Heart left ventricle (tissue), 16 donors: ENCODE results near the gene AOC1. TPM values are rescaled to one million over a fixed set of nuclear protein-coding genes. Genes with fewer than 3 reads are reported as not detected.

Experiments used
- ATAC-seq, 4 donors: fragments of 200-7000 bp; cut with Tn5 transposase; one replicate each; pipeline ENCODE4 v1.9.1; 2020 to 2022; ENCODE audit warnings: moderate library complexity in 4 of 4, mild to moderate bottlenecking in 3 of 4, moderate number of reproducible peaks in 1 of 4
- DNase-seq, 5 donors: peaks; one replicate each; pipeline ENCODE4 v3.0.0-alpha.2; 2020
- H3K27ac ChIP-seq, 12 donors: fragments of 200-600 bp; sonication (generic) in 4 of 12; one replicate each; pipeline versions ENCODE4 v1.5.0 to v1.8.0; 2016 to 2022; ENCODE audit warnings: mild to moderate bottlenecking in 2 of 12
- H3K27me3 ChIP-seq, 9 donors: fragments of 200-600 bp; sonication (generic) in 2 of 9; one replicate each; pipeline versions ENCODE4 v1.5.1 to v1.8.0; 2016 to 2022; ENCODE audit warnings: mild to moderate bottlenecking in 3 of 9
- H3K36me3 ChIP-seq, 9 donors: fragments of 200-600 bp; sonication (generic) in 2 of 9; one replicate each; pipeline versions ENCODE4 v1.5.0 to v1.8.0; 2018 to 2022; ENCODE audit warnings: mild to moderate bottlenecking in 2 of 9
- H3K4me1 ChIP-seq, 12 donors: fragments of 200-600 bp; sonication (generic) in 4 of 12; one replicate each; pipeline versions ENCODE4 v1.5.0 to v1.8.0; 2016 to 2022; ENCODE audit warnings: mild to moderate bottlenecking in 3 of 12
- H3K4me3 ChIP-seq, 12 donors: fragments of 200-600 bp; sonication (generic) in 4 of 12; one replicate each; pipeline versions ENCODE4 v1.5.0 to v1.8.0; 2017 to 2022; ENCODE audit warnings: mild to moderate bottlenecking in 9 of 12, moderate library complexity in 4 of 12
- H3K9me3 ChIP-seq, 12 donors: fragments of 200-600 bp; sonication (generic) in 4 of 12; one replicate each; pipeline versions ENCODE4 v1.5.0 to v1.8.0; 2016 to 2022; ENCODE audit warnings: mild to moderate bottlenecking in 1 of 12
- CTCF ChIP-seq, 12 donors: fragments of 200-600 bp; sonication (generic) in 4 of 12; IDR thresholded peaks; one replicate each; pipeline versions ENCODE4 v1.5.0 to v1.8.0; 2018 to 2022; ENCODE audit warnings: antibody characterized with exemption in 12 of 12, mild to moderate bottlenecking in 5 of 12
- POLR2A ChIP-seq, 2 donors: fragments of 450-650 bp; IDR thresholded peaks; one replicate each; pipeline ENCODE4 v1.6.1; 2017; ENCODE audit warnings: antibody characterized with exemption in 2 of 2, mild to moderate bottlenecking in 2 of 2, moderate library complexity in 2 of 2
- WGBS, 4 donors: extraction: QIAGEN DNeasy Blood & Tissue Kit in 2 of 4; methylation state at CpG; one replicate each; pipeline versions ENCODE4 v1.1.5 to v1.1.7; 2013 to 2018; 5-methylcytosine and 5-hydroxymethylcytosine counted together
- intact Hi-C, 10 donors: fragments of 100-400 bp; cut with DNase I; formaldehyde crosslinking; loops; one replicate each; pipeline versions ENCODE4 v1.11.1 to v1.14.2; 2022
- polyA plus RNA-seq, 2 donors: library from polyadenylated mRNA; stranded (reverse); fragments of 200-250 nt; gene quantifications; one replicate each; pipeline ENCODE4 v1.2.3, GENCODE V29; 2013
- total RNA-seq, 9 donors: library from RNA; depleted of rRNA in 2 of 9; stranded (reverse); fragments of >200 nt in 2 of 9; fragmentation: NEBNext Ultra II Directional in 3 of 9; extraction: Animal tissue kit (Norgen Biotek cat#: 25700) in 3 of 9; gene quantifications; one replicate each; pipeline versions ENCODE4 v1.1.0 to v1.2.4, GENCODE V29; 2016 to 2023
- donor health status: ischemic (EF 13 %, LVEDD 7.1; RV severe dilation, severe dysfunction).
- donor health status: healthy with polysubstance abuse.
- donor health status: DM: no; HTN: yes; CAD: no.
- donor health status: DM: no; HTN: no; CAD: no.
- donor health status: ischemic (EF 25% LVEDD 6.9; RV normal size, moderate dysfunction).
- donor health status: ischemic (EF 25% LVEDD 5.7; RV mildly dilated, moderate dysfunction).
- donor health status: healthy.
- donor health status: DM: yes; HTN: yes; CAD: no.
- donor health status: ischemic (EF 35%, LVEDD 5.7; RV mildly dilated, moderate dysfunction).
- donor health status: nonischemic (EF 11% LVEDD 7.7; RV severe dilation, severe dysfunction).
- donor health status: DM: yes; HTN: yes; CAD: no.
- donor health status: PGD.
- donor health status: ischemic (EF 29% LVEDD 5.4; RV normal size, mild dysfunction).
- donor health status: nonischemic (EF 23%, LVEDD 6.1; RV moderate dilation, normal function).

Gene AOC1
- total and polyA plus RNA-seq, 11 donors: 0.06 to 0.94 (median 0.68) TPM; not detected in 5

GRCh38 chr7:150890853-150891584 is 38.7 kb downstream of the AOC1 start:
- 82 to 85% (median 84%) methylated on average over 2 of the region's 2 CpGs for WGBS, 4 donors
- ATAC-seq (no peak), DNase-seq (no peak)
- H3K27ac ChIP-seq: no peak overlapping the region
- intact Hi-C loops: loop anchor here in 3 of 10 donors (10.0 kb wide), 2 partner anchors 224 to 284 kb away; no protein-coding TSS in a partner anchor
- no peak overlapping the region for H3K4me3 ChIP-seq
- peaks cover 0 to 21% (median 3%) of the 10 kb centered on the region in 12 donors for H3K9me3 ChIP-seq
- no peaks in the 10 kb centered on the region for H3K36me3 ChIP-seq
- no peak for TF ChIP-seq CTCF (IDR thresholded peaks at IDR 0.05)
- TF ChIP-seq POLR2A (IDR thresholded peaks at IDR 0.05): no peak
- no peaks in the 10 kb centered on the region for H3K4me1 ChIP-seq
- peaks cover 0 to 2% (median 0%) of the 10 kb centered on the region in 9 donors for H3K27me3 ChIP-seq

GRCh38 chr7:150891740-150892139 is 39.4 kb downstream of the AOC1 start:
- WGBS, 4 donors: 81 to 90% (median 88%) methylated on average over 5 of the region's 5 CpGs
- DNase-seq: no peak
- H3K27me3 ChIP-seq: peaks cover 0 to 10% (median 0%) of the 10 kb centered on the region in 9 donors
- no peaks in the 10 kb centered on the region for H3K36me3 ChIP-seq
- H3K9me3 ChIP-seq: peaks cover 0 to 18% (median 3%) of the 10 kb centered on the region in 12 donors
- ATAC-seq: no peak
- intact Hi-C loops: loop anchor here in 3 of 10 donors (10.0 kb wide), 2 partner anchors 223 to 283 kb away; no protein-coding TSS in a partner anchor
- no peaks in the 10 kb centered on the region for H3K4me1 ChIP-seq
- no peak overlapping the region for H3K4me3 ChIP-seq
- TF ChIP-seq POLR2A (IDR thresholded peaks at IDR 0.05) (no peak), CTCF (IDR thresholded peaks at IDR 0.05) (no peak)
- no peak overlapping the region for H3K27ac ChIP-seq

- Histone ChIP-seq H3K4me1 (peaks cover 0 to 8% (median 0%) of the 10 kb centered on the region in 12 donors), H3K36me3 (no peaks in the 10 kb centered on the region), H3K4me3 (no peak overlapping the region), H3K9me3 (peaks cover 0 to 14% (median 3%) of the 10 kb centered on the region in 12 donors), H3K27me3 (peaks cover 0 to 35% (median 4%) of the 10 kb centered on the region in 9 donors), H3K27ac (no peak overlapping the region)
- DNase-seq: no peak
- 66 to 83% (median 75%) methylated on average over 2 of the region's 2 CpGs for WGBS, 4 donors
- intact Hi-C loops: loop anchor here in 5 of 10 donors (5.0 to 10.0 kb wide), 3 partner anchors 216 to 279 kb away; no protein-coding TSS in a partner anchor
- TF ChIP-seq CTCF (IDR thresholded peaks at IDR 0.05) (no peak), POLR2A (IDR thresholded peaks at IDR 0.05) (no peak)
- no peak for ATAC-seq
Measured at GRCh38 chr7:150895809-150896208, 43.5 kb downstream of the AOC1 start.

- TF ChIP-seq CTCF (IDR thresholded peaks at IDR 0.05) (no peak), POLR2A (IDR thresholded peaks at IDR 0.05) (no peak)
- DNase-seq (no peak), ATAC-seq (no peak)
- Histone ChIP-seq H3K36me3 (no peaks in the 10 kb centered on the region), H3K27ac (no peak overlapping the region), H3K27me3 (peaks cover 0 to 36% (median 4%) of the 10 kb centered on the region in 9 donors), H3K4me3 (no peak overlapping the region), H3K9me3 (peaks cover 0 to 14% (median 3%) of the 10 kb centered on the region in 12 donors), H3K4me1 (peaks cover 0 to 16% (median 0%) of the 10 kb centered on the region in 12 donors)
- WGBS, 4 donors: 57 to 67% (median 59%) methylated on average over 7 to 10 of the region's 10 CpGs
- intact Hi-C loops: loop anchor here in 5 of 10 donors (5.0 to 10.0 kb wide), 3 partner anchors 216 to 278 kb away; no protein-coding TSS in a partner anchor
Measured at GRCh38 chr7:150896562-150897209, 44.4 kb downstream of the AOC1 start.
